Activated T-helper 1 cell treated with Interleukin-2 at 50 U/mL for 16 hours (primary cell): ENCODE results near the gene PHACTR1.
"Not testable (repeated sequence)": the region's sequence is repeated elsewhere in the genome, so short reads cannot be mapped to it uniquely, and the experiment has no call there.

Source experiments
- DNase-seq: peaks from one replicate; pipeline ENCODE4 v3.0.0-alpha.2; 2020; ENCODE audit warnings: low read depth

PHACTR1 gene

DNA sequence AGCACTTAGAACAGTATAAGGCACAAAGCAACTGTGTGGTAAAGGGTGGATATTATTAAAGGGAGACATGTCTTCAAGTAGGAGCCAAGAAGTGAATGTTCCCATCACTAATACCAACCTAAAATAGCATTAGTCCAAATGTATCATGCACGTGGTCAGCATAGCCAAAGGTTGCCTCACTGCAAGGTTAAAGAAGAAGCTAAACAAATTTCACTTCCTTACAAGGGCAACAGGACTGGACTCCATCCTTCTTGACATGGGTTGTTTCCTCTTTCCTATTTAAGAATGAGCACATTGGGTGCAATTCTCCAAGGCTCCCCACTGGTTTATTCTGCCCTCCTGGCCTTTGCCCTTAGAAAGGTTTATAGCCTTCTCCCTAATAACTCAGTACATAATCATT is 186.7 kb downstream of the PHACTR1 start:
- no peak for DNase-seq

DNA sequence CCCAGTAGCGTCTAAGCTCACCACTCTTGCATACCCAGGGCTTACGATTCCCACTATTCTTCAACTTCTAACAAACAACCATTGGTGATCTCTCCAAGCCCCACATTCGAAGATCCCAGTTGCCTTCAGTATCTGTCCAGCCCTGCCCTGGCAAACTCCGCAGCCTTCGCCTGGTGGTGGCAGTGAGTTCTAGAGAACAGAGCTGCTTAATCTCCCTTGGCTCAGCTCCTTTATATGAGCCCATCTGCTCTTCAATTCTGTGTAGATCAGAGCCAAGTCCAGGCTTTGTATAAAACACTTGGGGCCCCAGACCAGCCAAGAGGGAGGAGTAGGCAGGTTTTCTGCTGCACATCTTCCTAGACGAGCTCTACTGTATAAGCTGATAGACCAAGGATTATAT is 193.3 kb downstream of the PHACTR1 start:
- no peak for DNase-seq

GRCh38 chr6:12911427-12911826 is 194.9 kb downstream of the PHACTR1 start:
- DNase-seq: no peak

- DNase-seq: no peak
Measured at GRCh38 chr6:12913201-12913600, 196.6 kb downstream of the PHACTR1 start.

DNA sequence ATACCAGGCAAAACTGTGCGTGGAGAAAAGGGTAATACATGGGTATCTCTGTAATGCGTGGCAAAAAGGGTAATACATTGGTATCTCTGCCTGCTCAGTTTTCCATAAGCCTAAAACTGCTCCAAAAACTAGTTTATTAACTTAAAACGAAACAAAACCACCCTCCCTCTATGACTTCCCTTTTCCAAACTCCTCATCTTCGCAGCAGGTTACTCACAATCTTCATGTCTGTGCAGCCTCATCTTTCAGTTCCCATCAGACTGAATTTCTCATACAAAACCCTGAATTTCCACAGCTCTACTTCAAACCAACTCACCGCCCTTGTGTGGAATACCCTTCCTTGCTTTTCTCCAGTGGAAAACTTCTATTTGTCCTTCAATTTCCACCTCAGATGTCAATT is 199.4 kb downstream of the PHACTR1 start:
- no peak for DNase-seq

DNA sequence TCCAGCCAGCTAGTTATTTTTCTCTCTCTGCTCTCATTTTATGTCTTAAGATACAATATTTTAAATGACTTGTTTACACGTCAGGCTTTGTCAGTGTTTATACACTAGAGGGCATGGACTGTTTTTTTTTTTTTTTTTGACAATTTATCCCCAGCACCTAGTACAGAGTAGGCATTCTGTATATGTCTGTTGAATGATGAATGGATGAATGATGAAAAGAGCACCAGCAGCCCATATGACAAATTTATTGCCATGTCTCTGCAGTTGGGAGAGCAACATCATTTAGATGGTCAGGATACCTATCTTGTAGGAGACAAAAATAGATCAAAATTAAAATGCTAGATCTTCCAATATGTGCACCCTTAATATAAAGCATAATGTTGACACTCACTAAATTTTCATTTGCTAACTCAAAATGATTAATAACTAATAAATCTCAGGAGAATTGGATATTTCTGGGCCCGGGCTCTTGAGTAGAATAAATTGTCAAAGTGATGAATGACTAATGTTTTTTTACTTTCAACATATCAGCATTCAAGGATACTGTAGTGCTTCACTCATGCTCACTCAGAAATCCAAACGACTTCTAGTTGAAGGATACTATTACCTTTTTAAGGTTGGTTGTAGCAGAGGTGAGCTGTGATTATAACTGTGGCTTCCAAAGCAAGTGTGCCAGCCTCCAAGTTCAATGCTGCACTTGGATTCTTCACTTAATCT is 200.0 kb downstream of the PHACTR1 start:
- DNase-seq: no peak

DNA sequence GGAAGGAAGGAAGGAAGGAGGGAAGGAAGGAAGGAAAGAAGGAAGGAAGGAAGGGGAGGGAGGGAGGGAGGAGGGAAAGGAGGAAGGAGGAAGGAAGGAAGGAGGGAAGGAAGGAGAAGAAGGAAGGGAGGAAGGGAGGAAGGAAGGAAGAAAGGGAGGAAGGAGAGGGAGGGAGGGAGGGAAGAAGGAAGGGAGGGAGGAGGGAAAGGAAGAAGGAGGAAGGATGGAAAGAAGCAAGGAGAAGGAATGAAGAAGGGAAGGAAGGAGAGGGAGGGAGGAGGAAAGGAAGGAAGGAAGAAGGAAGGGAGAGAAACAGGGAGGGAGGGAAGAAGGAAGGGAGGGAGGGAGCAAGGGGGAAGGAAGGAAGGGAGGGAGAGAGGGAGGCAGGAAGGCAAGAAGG is 204.9 kb downstream of the PHACTR1 start:
- no peak for DNase-seq

DNA sequence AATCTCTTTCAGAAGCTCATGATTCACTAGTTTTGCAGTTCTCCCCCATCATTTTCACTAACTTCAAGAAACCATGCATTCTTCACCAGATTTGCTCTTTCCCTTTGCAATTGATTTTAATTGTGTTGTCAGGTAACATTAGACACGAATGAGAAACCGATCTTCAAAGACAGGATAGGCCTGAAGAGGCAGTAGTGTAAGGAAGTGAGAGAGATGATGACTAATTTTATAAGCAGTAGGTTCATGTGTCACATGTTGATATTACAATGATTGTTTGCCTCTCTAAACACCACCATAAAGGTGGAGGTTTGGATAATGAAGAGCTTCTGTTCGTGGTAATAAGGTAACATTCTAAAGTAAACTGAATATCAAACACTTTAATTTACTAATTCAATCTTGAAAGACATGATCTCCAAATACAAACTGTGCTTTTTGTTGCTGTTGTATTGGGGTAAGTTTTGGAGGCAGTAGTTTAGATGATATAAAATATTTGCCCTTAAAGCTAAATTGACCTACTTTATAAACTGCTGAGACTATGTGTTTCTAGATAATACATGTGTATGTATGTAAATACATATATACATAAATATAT is 207.2 kb downstream of the PHACTR1 start:
- no peak for DNase-seq

DNA sequence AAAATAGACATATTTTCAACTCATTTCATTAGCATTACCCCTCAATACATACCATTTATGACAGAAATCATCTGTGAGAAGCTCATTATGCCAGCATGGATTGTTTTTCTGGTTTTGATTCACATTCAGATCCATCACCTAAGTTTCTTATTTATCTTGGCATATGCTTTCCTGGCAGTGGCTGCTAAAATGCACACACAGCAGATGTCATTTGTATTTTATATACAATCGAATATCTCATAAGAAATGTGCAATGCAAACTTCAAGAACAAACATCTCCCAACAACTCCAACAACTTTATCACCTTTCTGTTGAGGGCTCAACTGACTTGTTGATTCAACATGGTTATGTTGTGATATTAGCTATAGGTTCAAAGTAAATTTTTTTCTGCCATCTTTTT is 208.3 kb downstream of the PHACTR1 start:
- DNase-seq: no peak

DNA sequence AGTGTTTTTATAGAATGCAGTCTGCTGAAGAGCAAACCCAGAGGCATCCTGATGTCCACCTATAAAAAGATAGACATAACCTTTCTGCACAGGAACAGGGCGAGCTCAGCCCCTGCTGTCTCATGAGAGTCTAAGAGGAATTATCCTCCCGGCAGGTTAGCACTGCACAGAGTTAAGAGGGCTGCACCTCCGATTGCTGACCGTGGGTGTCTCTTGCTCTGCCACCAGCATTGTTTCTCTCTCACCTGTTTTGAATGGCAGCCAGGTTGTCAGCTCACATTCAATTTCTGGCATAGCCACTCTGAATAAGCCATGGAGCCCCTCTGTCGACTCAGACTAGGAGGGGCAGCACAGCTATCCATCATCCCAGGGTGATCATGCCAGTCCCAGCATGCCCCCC is 211.2 kb downstream of the PHACTR1 start:
- DNase-seq: no peak

DNA sequence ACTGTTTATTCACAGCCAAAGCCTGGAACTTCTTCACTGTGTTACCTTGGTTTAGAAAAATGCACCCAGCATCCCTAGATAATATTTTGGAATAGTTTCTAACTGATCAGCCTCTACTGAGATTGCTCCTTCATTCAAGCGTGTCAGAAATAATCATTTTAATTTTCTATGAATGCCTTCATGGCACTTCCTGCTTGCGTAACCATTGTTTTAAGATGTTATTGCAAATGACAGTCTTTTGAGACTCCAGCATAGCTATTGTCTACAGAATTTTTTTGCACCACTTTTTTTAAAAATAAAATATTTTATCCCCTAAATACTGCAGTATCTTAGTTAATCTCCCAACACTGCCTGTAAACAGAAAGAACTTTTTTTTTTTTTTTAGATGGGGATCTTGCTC is 213.1 kb downstream of the PHACTR1 start:
- no peak for DNase-seq

DNA sequence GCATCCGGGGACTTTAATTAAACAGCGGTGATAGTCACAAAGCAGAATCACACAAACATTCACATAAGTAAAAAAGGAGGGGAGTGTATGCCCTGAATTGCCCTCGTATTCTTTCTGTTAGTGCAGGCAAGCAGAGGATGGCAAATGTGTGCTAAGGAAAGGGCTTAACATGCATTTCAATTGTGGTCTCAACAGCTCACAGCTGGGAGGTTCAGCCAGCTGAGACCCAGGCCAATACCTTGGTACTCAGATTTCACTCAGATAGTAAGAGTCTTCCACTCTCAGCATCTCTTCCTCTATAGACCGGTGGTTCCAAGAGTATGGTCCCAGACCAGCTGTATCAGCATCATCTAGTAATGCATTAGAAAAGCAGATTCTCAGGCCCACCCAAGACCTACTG is 215.1 kb downstream of the PHACTR1 start:
- DNase-seq: no peak

DNA sequence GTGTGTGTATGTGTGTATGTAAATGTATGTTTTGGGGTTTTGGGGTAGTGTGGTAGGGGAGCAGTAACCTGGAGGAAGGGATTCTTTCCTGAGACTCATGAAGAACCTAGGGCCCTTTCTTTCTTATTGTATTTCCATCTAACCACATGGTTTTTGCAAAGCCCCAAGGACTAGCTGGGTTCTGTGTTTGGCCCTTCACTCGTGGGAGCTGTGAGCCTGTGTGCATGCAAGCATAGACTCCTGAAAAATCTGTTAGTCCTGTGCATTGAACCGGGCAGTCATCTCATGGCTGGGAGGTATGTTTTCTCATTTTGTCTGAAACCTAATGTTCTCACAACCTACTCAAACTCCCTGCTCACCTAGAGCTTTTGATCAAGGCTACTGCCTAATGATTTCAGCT is 219.1 kb downstream of the PHACTR1 start:
- no peak for DNase-seq

DNA sequence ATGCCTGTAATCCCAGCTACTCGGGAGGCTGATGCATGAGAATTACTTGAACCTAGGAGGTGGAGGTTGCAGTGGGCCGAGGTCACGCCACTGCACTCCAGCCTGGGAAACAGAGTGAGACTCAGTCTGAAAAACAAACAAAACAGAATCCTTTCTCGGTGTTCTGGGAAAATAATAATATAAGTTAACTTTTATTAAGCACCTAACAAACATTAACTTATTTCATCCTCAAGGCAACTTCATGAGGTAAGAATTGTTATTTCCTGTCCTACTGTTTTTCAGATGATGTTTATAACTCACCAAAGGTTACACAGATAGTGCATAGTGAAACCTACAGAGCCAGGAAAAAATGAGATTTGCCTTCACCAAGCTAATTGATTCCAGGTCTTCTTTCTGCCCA is 221.4 kb downstream of the PHACTR1 start:
- DNase-seq: no peak

DNA sequence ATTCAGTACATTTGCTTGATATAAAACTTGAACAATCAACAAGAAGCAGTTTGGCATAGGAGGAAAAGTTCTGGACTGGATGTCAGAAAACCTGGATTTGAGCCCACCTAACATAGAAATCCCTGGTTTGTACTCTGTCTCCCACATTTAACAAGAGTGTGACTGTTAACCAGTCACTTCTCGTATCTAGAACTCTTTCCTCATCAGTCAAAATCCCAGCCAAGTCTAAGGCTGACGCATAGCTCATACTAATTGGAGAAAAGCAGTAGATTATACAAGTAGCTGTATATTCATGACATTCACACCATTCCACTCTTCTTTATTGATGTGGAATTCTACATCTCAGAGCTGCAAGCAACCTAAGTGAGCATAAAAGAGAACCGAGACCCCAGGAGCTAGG is 222.7 kb downstream of the PHACTR1 start:
- no peak for DNase-seq

- DNase-seq: no peak
Measured at GRCh38 chr6:12941422-12941821, 224.9 kb downstream of the PHACTR1 start.

GRCh38 chr6:12943549-12943948 is 227.0 kb downstream of the PHACTR1 start:
- DNase-seq: no peak

DNA sequence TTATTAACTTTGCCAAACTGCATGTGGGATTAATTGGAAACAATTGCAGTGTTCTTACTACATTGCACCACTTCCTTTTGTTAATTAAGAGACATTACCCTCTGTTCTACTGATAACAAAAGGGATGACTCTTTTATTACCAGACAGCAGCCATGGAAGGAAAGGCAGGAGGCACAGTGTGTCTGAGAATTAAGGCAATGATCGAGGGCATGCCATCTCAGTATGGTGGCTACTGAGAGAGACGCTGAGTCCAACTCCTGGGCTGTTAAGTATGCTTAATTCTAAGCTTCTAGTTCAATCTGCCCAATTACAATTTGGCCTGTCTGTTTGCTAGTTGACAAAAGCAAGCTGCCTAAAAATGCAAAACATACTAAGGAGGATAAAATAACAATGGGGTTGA is 227.4 kb downstream of the PHACTR1 start:
- no peak for DNase-seq

DNA sequence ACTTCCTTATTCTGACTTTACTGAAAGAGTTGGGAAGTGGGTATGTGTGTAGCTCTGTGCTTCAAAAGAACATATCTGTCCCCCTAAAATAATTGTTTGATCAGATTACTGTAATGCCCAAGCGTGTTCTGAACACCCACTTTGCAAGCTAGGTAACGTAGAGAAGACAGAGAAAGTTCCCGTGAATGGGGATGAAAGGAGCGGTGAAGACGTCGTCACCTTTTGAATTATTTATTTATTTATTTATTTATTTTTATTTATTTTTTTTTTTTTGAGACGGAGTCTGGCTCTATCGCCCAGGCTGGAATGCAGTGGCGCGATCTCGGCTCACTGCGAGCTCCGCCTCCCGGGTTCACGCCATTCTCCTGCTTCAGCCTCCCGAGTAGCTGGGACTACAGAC is 228.0 kb downstream of the PHACTR1 start:
- not testable (repeated sequence) for DNase-seq

DNA sequence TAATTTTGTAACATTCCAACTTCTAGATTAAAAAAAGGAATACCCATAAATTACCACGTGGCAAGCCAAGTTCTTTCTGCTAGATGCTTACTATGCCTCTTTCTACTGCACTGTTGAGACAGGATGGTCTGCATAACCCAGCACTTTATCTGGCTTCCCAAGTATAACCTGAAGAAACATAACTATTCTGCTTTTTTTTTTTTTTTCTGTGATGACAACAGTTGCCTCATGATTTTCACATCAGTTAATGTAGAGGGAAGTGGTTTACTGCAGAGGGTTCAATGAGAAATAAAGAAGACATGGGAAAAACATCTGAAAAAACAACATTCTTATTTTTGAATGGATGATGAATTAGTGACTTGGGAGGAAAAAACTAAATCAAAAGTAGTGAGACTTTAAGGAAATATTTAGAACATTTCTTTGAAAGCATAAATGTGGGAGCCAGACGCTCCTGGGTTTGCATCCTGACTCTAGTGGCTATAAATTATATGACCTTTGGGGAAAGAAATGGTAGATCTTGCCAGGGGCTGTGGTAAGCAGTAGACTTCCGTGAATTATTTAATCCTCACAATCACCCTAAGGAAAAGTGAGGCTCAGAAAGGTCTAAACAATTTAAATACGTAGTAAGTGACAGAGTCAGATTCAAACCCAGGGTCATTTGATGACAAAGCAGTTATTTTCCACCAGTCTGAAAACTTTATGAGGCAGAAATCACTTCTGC is 230.7 kb downstream of the PHACTR1 start:
- no peak for DNase-seq

GRCh38 chr6:12947967-12948366 is 231.4 kb downstream of the PHACTR1 start:
- no peak for DNase-seq

DNA sequence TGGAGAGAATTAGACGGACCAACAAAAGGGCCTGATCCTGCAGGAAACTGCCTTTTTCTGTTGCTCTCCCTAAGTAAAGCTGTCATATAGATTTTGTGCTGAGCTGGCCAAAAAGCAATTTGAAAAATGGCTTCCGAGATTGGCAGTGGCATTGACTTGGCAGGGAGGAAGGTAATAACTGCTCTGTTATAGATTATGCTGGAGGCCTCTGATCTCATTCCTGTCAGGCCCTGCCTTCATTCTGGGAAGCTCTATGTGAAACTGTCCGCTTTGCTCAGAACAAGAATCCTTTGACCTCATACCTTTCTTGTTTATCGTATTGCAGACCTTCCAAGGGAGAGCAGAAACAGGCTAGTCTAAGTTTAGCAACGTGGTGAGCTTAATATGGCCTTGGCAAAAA is 234.4 kb downstream of the PHACTR1 start:
- DNase-seq: no peak

DNA sequence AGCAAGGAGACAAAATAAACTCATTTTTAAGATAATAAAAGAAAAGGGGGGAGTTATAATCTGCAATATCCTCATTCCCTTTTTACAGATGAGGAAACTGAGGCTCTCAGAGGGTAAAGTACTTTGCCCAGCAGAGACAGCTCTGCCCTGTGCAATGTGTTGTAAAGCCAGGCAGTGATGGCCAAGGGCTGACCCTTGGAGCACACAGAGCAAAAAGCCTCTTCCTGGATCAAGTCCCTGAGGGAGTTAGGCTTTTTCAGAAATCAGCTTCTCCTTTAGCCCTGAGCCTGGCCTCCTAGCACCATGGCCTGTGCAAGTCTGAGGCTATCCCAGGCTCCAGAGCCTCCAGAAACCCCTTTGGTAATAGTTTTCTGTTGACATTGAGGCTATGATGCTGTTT is 234.8 kb downstream of the PHACTR1 start:
- no peak for DNase-seq

DNA sequence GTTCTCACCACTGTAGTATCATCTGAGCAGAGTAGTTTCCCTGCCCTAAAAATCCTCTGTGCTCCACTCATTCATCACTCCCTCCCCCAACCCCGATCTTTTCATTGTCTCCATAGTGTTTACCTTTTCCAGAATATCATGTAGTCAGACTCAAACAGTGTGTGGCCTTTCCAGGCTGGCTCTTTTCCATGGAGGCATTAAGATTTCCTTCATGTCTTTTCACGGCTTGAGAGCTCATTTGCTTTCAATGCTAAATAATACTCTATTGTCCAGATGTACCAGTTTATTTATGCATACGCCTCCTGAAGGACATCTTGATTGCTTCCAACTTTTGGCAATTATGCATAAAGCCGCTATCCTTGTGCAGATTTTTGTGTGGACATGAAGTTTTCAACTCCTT is 235.8 kb downstream of the PHACTR1 start:
- no peak for DNase-seq
